AML-193 (cell line): Measurements from ENCODE around the gene PCSK1.
"Not testable (repeated sequence)": the region's sequence is repeated elsewhere in the genome, so short reads cannot be mapped to it uniquely, and the experiment has no call there.

Experiments used
- DNase-seq, 2 experiments: peaks; one replicate each; lab custom pipeline; 2025; lab: John Stamatoyannopoulos, UW

Gene PCSK1

GRCh38 chr5:96372726-96373380, 60.2 kb downstream of the PCSK1 start:
- DNase-seq, result no peak

GRCh38 chr5:96370976-96371375, 62.1 kb downstream of the PCSK1 start:
- no peak for DNase-seq

DNA sequence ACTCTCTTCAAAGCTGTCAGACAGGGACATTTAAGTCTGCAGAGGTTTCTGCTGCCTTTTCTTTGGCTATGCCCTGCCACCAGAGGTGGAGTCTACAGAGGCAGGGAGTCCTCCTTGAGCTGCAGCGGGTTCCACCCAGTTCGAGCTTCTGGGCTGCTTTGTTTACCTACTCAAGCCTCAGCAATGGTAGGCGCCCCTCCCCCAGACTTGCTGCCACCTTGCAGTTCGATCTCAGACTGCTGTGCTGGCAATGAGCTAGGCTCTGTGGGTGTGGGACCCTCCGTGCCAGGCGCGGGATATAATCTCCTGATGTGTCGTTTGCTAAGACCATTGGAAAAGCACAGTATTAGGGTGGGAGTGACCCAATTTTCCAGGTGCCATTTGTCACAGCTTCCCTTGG, 65.7 kb downstream of the PCSK1 start:
- not testable (repeated sequence) for DNase-seq

GRCh38 chr5:96354237-96354636, 78.8 kb downstream of the PCSK1 start:
- DNase-seq, result no peak

DNA sequence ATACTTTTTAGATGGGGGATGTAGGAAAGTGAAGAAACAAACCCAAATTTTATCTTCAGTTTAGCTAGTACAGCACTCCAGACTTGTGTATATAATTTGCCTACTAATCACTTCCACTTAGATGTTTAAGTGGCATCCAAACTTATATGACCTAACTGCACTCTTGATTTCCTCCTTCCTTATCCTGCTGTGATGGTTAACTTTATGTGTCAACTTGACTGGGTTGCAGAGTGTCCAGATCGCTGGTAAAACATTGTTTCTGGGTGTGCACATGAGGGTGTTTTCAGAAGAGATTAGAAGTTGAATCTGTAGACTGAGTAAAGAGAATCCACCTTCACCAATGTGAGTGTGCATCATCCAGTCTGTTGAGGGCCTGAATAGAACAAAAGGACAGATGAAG, 79.8 kb downstream of the PCSK1 start:
- DNase-seq, result no peak

- no peak for DNase-seq
These were observed 82.4 kb downstream of the PCSK1 start for GRCh38 chr5:96350678-96351077.

- DNase-seq, result no peak
These were observed 84.5 kb downstream of the PCSK1 start for GRCh38 chr5:96348536-96348935.

DNA sequence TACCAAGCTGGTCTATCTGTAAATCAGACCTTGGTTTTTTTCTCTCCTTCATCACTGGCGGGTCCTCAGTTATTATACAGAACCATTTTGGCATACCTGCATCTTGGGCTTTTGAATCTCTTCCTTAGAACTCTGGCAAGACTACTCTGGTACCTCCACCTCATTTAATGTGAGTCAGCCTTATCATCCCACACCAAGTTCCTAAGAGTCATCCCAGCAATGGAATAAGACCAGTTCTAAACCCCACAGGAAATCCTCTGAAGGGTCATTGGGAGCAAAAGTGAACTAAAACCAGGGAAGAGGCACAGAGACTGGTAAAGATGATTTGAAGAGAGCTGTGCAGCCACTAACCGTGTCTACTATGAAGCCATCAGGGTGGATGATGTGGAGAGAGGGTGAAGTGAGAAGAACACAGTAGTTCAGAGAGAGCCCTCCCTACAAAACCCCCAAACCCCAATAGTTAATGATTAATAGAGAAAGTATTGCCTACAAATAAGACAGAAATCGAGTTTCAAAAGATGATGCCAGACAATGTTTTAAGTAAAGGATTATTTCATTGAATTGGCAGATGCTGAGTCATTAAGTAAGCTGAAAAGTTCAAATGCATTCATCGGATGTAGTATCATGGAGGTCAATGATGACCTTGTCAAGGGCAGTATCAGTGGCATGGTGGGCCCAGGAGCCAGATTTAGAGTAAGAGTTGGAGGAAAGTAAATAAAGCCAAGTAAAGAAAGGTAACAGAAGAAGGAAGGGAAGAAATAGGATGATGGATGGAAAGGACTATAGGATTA, 85.4 kb downstream of the PCSK1 start:
- no peak for DNase-seq

GRCh38 chr5:96344678-96345577, 88.1 kb downstream of the PCSK1 start:
- peak; percentile 81 to 84 for DNase-seq

- no peak for DNase-seq
These were observed 90.0 kb downstream of the PCSK1 start for GRCh38 chr5:96343094-96343493.

GRCh38 chr5:96342581-96342980, 90.5 kb downstream of the PCSK1 start:
- DNase-seq, result no peak
